HepG2 (cell line): ENCODE results near the gene AREL1. TPM values are rescaled to one million over a fixed set of nuclear protein-coding genes. Genes with fewer than 3 reads are reported as not detected.

Experiments
- IKZF4 ChIP-seq: sonication (generic); formaldehyde crosslinking; IDR thresholded peaks from 2 replicates; pipeline ENCODE4 v1.5.1; 2020; ENCODE audit warnings: borderline replicate concordance, mild to moderate bottlenecking, low read depth, missing genetic modification reagents; ENCODE audit errors: not compliant biosample characterization
- SRSF4 ChIP-seq: fragments of 200-400 bp; formaldehyde crosslinking; IDR thresholded peaks from one replicate; pipeline ENCODE4 v1.6.1; 2018; ENCODE audit warnings: mild to moderate bottlenecking, low read depth, low read length, moderate library complexity; ENCODE audit not compliant: poor library complexity, severe bottlenecking
- polyA plus RNA-seq, 8 experiments: library from polyadenylated mRNA; depleted of rRNA in 3 of 8; stranded (reverse) in 7 of 8; unstranded in 1 of 8; fragments of >200 nt; fragmentation: Illumina TruSeq in 4 of 8; extraction: Trizol in 4 of 8; gene quantifications; 2 replicates each; pipeline versions ENCODE4 v1.2.1 to v1.2.3, GENCODE V29; 2011 to 2016; ENCODE audit warnings: low read depth in 4 of 8, missing spikeins in 1 of 8, mixed read lengths in 1 of 8; ENCODE audit not compliant: insufficient read depth in 1 of 8
- total RNA-seq, 5 experiments: library from RNA; depleted of rRNA; stranded (reverse); fragments of >200 nt; fragmentation: Illumina TruSeq; extraction: Trizol; gene quantifications; 2 replicates each; pipeline ENCODE4 v1.2.3, GENCODE V29; 2016; ENCODE audit warnings: low read depth in 1 of 5
- TF ChIP-seq, protein P1 (sequence below): sonication (generic); formaldehyde crosslinking; IDR thresholded peaks from 2 replicates; pipeline ENCODE4 v1.5.0; 2020; ENCODE audit warnings: mild to moderate bottlenecking, missing genetic modification reagents, borderline replicate concordance
- TF ChIP-seq, protein P2 (sequence below): sonication (generic); formaldehyde crosslinking; IDR thresholded peaks from 2 replicates; pipeline ENCODE4 v1.5.0; 2020; ENCODE audit warnings: mild to moderate bottlenecking, missing genetic modification reagents, moderate library complexity
- TF ChIP-seq, protein P3 (sequence below): sonication (generic); IDR thresholded peaks from 2 replicates; pipeline ENCODE4 v1.6.1; 2016; ENCODE audit warnings: low read depth, borderline replicate concordance
- TF ChIP-seq, protein P4 (sequence below): sonication (generic); formaldehyde crosslinking; IDR thresholded peaks from 2 replicates; pipeline ENCODE4 v1.5.1; 2020; ENCODE audit warnings: mild to moderate bottlenecking, missing genetic modification reagents, moderate library complexity
- TF ChIP-seq, protein P5 (sequence below): sonication (generic); formaldehyde crosslinking; IDR thresholded peaks from 2 replicates; pipeline ENCODE4 v1.4.0; 2020; ENCODE audit warnings: mild to moderate bottlenecking, missing genetic modification reagents

The AREL1 gene
- total and polyA plus RNA-seq, 2 of the 13 experiments (the other 11 are each of a cell fraction or from before 2014, with no cell fraction given), result 21.3 to 25.4 TPM

DNA sequence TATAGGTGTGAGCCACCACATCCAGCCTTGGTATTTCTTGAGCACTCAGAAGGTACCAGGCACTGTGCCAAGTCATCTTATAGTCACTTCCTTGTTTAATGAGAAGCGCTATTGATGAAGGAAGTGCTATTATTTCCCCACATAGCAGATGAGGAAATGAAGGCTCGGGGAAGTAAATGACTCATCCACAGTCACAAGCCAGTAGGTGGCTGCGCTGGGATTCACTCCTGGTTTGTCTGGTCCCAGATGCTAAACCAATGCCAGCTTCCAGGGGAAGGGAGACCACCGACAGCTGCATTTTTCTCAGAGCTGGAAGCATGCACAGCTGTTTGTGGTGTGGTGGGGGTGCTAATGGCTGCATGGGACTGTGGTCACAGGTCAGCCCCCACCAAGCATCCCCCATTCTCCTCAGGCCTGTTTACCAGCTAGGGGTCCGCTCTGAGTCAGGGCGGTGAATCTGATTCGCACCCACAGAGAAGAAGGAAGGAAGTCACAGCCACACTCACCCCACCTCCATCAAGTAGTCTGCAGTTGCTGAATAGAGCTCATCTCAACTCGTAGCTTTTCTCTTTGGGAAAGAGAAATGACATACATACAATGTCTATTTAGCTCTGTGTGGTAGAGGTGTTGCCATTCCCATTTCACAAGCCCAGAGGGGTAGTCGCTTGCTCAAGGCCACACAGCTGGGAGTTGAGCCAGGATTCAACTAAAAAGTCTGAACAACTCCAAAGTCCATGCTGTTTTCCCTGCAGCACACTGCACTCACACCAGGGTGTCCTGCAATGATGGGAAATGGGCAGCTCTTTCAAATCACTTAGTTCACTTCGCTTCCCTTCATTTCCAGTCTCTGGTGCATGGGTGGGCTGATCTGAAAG, 94.6 kb downstream of the AREL1 start (continued):
- TF ChIP-seq, protein P1, sequence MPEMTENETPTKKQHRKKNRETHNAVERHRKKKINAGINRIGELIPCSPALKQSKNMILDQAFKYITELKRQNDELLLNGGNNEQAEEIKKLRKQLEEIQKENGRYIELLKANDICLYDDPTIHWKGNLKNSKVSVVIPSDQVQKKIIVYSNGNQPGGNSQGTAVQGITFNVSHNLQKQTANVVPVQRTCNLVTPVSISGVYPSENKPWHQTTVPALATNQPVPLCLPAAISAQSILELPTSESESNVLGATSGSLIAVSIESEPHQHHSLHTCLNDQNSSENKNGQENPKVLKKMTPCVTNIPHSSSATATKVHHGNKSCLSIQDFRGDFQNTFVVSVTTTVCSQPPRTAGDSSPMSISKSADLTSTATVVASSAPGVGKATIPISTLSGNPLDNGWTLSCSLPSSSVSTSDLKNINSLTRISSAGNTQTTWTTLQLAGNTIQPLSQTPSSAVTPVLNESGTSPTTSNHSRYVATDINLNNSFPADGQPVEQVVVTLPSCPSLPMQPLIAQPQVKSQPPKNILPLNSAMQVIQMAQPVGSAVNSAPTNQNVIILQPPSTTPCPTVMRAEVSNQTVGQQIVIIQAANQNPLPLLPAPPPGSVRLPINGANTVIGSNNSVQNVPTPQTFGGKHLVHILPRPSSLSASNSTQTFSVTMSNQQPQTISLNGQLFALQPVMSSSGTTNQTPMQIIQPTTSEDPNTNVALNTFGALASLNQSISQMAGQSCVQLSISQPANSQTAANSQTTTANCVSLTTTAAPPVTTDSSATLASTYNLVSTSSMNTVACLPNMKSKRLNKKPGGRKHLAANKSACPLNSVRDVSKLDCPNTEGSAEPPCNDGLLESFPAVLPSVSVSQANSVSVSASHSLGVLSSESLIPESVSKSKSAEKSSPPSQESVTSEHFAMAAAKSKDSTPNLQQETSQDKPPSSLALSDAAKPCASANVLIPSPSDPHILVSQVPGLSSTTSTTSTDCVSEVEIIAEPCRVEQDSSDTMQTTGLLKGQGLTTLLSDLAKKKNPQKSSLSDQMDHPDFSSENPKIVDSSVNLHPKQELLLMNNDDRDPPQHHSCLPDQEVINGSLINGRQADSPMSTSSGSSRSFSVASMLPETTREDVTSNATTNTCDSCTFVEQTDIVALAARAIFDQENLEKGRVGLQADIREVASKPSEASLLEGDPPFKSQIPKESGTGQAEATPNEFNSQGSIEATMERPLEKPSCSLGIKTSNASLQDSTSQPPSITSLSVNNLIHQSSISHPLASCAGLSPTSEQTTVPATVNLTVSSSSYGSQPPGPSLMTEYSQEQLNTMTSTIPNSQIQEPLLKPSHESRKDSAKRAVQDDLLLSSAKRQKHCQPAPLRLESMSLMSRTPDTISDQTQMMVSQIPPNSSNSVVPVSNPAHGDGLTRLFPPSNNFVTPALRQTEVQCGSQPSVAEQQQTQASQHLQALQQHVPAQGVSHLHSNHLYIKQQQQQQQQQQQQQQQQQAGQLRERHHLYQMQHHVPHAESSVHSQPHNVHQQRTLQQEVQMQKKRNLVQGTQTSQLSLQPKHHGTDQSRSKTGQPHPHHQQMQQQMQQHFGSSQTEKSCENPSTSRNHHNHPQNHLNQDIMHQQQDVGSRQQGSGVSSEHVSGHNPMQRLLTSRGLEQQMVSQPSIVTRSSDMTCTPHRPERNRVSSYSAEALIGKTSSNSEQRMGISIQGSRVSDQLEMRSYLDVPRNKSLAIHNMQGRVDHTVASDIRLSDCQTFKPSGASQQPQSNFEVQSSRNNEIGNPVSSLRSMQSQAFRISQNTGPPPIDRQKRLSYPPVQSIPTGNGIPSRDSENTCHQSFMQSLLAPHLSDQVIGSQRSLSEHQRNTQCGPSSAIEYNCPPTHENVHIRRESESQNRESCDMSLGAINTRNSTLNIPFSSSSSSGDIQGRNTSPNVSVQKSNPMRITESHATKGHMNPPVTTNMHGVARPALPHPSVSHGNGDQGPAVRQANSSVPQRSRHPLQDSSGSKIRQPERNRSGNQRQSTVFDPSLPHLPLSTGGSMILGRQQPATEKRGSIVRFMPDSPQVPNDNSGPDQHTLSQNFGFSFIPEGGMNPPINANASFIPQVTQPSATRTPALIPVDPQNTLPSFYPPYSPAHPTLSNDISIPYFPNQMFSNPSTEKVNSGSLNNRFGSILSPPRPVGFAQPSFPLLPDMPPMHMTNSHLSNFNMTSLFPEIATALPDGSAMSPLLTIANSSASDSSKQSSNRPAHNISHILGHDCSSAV, result no peak
- TF ChIP-seq, protein P2, sequence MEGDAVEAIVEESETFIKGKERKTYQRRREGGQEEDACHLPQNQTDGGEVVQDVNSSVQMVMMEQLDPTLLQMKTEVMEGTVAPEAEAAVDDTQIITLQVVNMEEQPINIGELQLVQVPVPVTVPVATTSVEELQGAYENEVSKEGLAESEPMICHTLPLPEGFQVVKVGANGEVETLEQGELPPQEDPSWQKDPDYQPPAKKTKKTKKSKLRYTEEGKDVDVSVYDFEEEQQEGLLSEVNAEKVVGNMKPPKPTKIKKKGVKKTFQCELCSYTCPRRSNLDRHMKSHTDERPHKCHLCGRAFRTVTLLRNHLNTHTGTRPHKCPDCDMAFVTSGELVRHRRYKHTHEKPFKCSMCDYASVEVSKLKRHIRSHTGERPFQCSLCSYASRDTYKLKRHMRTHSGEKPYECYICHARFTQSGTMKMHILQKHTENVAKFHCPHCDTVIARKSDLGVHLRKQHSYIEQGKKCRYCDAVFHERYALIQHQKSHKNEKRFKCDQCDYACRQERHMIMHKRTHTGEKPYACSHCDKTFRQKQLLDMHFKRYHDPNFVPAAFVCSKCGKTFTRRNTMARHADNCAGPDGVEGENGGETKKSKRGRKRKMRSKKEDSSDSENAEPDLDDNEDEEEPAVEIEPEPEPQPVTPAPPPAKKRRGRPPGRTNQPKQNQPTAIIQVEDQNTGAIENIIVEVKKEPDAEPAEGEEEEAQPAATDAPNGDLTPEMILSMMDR, result peak; percentile 36
- TF ChIP-seq, protein P3, sequence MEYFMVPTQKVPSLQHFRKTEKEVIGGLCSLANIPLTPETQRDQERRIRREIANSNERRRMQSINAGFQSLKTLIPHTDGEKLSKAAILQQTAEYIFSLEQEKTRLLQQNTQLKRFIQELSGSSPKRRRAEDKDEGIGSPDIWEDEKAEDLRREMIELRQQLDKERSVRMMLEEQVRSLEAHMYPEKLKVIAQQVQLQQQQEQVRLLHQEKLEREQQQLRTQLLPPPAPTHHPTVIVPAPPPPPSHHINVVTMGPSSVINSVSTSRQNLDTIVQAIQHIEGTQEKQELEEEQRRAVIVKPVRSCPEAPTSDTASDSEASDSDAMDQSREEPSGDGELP, result peak; percentile 43; the same call in 1 of the 2 replicates
- TF ChIP-seq SRSF4 (no peak), IKZF4 (CRISPR knock-in tag) (no peak)
- TF ChIP-seq, protein P4, sequence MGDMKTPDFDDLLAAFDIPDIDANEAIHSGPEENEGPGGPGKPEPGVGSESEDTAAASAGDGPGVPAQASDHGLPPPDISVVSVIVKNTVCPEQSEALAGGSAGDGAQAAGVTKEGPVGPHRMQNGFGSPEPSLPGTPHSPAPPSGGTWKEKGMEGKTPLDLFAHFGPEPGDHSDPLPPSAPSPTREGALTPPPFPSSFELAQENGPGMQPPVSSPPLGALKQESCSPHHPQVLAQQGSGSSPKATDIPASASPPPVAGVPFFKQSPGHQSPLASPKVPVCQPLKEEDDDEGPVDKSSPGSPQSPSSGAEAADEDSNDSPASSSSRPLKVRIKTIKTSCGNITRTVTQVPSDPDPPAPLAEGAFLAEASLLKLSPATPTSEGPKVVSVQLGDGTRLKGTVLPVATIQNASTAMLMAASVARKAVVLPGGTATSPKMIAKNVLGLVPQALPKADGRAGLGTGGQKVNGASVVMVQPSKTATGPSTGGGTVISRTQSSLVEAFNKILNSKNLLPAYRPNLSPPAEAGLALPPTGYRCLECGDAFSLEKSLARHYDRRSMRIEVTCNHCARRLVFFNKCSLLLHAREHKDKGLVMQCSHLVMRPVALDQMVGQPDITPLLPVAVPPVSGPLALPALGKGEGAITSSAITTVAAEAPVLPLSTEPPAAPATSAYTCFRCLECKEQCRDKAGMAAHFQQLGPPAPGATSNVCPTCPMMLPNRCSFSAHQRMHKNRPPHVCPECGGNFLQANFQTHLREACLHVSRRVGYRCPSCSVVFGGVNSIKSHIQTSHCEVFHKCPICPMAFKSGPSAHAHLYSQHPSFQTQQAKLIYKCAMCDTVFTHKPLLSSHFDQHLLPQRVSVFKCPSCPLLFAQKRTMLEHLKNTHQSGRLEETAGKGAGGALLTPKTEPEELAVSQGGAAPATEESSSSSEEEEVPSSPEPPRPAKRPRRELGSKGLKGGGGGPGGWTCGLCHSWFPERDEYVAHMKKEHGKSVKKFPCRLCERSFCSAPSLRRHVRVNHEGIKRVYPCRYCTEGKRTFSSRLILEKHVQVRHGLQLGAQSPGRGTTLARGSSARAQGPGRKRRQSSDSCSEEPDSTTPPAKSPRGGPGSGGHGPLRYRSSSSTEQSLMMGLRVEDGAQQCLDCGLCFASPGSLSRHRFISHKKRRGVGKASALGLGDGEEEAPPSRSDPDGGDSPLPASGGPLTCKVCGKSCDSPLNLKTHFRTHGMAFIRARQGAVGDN (CRISPR knock-in tag), result peak; percentile 41
- TF ChIP-seq, protein P5, sequence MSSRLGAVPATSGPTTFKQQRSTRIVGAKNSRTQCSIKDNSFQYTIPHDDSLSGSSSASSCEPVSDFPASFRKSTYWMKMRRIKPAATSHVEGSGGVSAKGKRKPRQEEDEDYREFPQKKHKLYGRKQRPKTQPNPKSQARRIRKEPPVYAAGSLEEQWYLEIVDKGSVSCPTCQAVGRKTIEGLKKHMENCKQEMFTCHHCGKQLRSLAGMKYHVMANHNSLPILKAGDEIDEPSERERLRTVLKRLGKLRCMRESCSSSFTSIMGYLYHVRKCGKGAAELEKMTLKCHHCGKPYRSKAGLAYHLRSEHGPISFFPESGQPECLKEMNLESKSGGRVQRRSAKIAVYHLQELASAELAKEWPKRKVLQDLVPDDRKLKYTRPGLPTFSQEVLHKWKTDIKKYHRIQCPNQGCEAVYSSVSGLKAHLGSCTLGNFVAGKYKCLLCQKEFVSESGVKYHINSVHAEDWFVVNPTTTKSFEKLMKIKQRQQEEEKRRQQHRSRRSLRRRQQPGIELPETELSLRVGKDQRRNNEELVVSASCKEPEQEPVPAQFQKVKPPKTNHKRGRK (CRISPR knock-in tag), result no peak
